Left ventricle myocardium inferior (tissue), 1 donor: ENCODE results near the gene NACC2. TPM values are rescaled to one million over a fixed set of nuclear protein-coding genes. Genes with fewer than 3 reads are reported as not detected.

ENCODE experiments used
- DNase-seq: peaks from one replicate; pipeline ENCODE4 v3.0.0-alpha.2; 2020
- H3K27ac ChIP-seq: fragments of 200-600 bp; replicated peaks from 2 replicates; pipeline ENCODE4 v1.8.0; 2021
- H3K27me3 ChIP-seq: fragments of 200-600 bp; 2 replicates; pipeline ENCODE4 v1.8.0; 2021; ENCODE audit warnings: low read depth
- H3K36me3 ChIP-seq: fragments of 200-600 bp; 2 replicates; pipeline ENCODE4 v1.8.0; 2021
- H3K4me1 ChIP-seq: fragments of 200-600 bp; 2 replicates; pipeline ENCODE4 v1.8.0; 2021
- H3K4me3 ChIP-seq: fragments of 200-600 bp; 2 replicates; pipeline ENCODE4 v1.8.0; 2021; ENCODE audit warnings: mild to moderate bottlenecking, moderate library complexity
- H3K9me3 ChIP-seq: fragments of 200-600 bp; replicated peaks from 2 replicates; pipeline ENCODE4 v1.8.0; 2021
- CTCF ChIP-seq: fragments of 200-600 bp; IDR thresholded peaks from 2 replicates; pipeline ENCODE4 v1.8.0; 2021; ENCODE audit warnings: antibody characterized with exemption, mild to moderate bottlenecking, borderline replicate concordance
- intact Hi-C: fragments of 100-400 bp; cut with micrococcal nuclease; formaldehyde crosslinking; loops from one replicate; pipeline ENCODE4 v1.11.0; 2022
- total RNA-seq: library from RNA; stranded (reverse); fragmentation: NEBNext Ultra II Directional; extraction: Animal tissue kit (Norgen Biotek cat#: 25700); gene quantifications from one replicate; pipeline ENCODE4 v1.2.1, GENCODE V29; 2021
- donor health status: DM: no; HTN: yes; CAD: no; lungs with severe emphysema.

Gene NACC2
- total RNA-seq, 1 donor from 2014 or later: 29.5 TPM

DNA sequence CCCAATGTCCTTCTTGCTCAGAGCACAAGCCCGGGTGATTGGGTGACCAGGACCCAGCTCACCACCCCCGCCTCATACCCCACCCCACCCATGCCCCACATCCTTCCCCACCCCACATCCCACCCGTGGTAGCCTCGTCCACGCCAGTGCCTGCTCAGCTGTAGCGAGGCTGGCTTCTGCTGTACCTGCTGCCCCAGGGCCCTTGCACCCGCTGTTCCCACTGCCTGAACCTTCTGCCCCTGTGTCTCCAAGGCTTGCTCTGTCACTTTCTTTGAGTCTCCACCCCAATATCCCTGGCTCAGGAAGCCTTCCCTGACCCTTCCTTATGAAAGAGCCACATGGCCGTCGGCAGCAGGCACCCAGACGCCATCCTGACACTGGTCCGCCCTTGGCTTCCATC, 3.1 kb upstream of the NACC2 start:
- H3K27ac ChIP-seq: no peak overlapping the region
- H3K9me3 ChIP-seq: no peaks in the 10 kb centered on the region
- no peaks in the 10 kb centered on the region for H3K27me3 ChIP-seq
- H3K36me3 ChIP-seq: no peaks in the 10 kb centered on the region
- H3K4me1 ChIP-seq: peaks cover 35% of the 10 kb centered on the region
- no peak overlapping the region for H3K4me3 ChIP-seq
- TF ChIP-seq CTCF: no peak
- intact Hi-C loops: no loop called here
- no peak for DNase-seq

- Histone ChIP-seq H3K4me3 (peak overlapping the region; percentile 95), H3K4me1 (peaks cover 51% of the 10 kb centered on the region), H3K36me3 (peaks cover 5% of the 10 kb centered on the region), H3K27me3 (no peaks in the 10 kb centered on the region), H3K27ac (peak overlapping the region; percentile 99), H3K9me3 (no peaks in the 10 kb centered on the region)
- TF ChIP-seq CTCF: no peak
- intact Hi-C loops: no loop called here
- DNase-seq: no peak
Measured at GRCh38 chr9:136096505-136097001, 1.5 kb upstream of the NACC2 start.

DNA sequence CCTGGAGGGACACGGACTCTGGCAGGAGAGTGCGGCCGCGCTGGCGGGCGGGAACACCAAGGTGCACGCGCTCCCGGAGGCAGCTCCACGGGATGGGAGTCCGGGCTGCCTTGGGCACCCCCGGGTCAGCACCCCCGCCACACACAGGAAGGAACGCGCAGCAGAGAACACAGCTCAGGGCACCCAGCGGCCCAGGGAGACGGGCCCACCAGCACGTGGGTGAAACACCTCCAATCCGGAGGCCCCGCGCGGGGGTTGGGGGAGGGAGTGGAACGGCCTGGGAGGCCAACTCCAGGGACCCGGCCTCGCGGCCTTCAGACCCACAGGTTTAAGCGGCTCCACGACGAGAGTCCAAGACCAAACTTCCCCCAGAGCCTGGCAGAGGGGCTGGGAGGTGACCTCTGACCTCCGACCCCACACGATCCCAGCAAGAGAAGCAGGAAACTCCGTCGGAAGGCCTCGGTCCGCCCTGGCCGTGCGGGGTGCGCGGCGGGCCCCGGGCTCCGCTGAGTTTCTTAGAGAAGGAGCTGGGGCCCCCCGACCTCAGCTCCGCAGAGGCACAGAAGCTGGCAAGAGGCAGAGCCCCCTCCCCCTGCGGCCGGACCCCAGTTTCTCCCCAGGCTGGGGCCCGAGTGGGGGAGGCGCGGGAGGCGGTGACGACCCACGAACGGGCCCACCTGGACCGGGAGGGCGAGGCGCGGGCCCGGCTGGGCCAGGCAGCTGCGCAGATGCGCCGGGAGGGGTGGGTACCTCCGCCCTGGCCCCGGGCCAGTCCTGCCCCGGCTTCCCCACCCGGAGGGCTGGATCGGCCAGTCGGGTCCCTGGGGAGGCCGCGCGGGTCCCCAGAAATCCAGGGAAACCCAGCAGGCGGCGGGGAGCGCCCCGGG, 851 bp downstream of the NACC2 start:
- Histone ChIP-seq H3K27me3 (no peaks in the 10 kb centered on the region), H3K4me1 (peaks cover 73% of the 10 kb centered on the region), H3K36me3 (peaks cover 5% of the 10 kb centered on the region), H3K9me3 (no peaks in the 10 kb centered on the region), H3K4me3 (peak overlapping the region; percentile 95), H3K27ac (peak overlapping the region; percentile 99)
- peak; percentile 9 for TF ChIP-seq CTCF
- peak; percentile 88 for DNase-seq
- intact Hi-C loops: no loop called here

DNA sequence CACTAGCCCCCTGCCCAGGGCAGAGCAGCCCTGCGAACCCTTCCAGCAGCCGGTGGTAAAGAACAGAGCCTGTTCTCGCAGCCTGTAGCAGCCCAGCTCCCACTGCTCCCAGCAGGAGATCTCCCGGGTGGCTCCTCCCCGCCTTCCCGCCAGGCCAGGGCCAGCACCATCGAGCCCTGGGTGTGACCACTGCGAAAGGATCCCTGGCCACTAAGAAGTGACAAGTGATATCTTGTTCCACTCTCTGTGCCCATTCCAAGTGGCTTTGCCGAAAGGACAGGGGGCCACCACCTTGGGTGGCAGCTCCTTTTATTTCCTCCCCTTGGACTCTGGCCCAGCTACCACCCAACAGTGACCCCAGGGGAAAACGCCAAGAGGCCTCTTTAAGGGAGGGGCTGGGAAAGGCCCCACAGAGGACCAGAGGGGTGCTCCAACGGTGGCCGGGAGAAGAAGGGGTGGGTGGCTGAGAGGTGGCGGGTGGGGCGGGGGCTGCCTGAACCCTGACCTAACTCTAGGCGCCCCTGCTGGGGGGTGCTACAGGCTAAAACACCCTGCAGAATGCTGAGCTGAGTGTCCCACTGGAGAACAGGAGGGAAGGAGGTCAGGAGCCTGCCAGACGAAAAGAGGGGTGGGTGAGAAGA, 1.6 kb downstream of the NACC2 start:
- Histone ChIP-seq H3K27ac (peak overlapping the region; percentile 99), H3K36me3 (peaks cover 5% of the 10 kb centered on the region), H3K4me1 (peaks cover 73% of the 10 kb centered on the region), H3K9me3 (no peaks in the 10 kb centered on the region), H3K27me3 (no peaks in the 10 kb centered on the region), H3K4me3 (peak overlapping the region; percentile 95)
- no peak for TF ChIP-seq CTCF
- no peak for DNase-seq
- intact Hi-C loops: no loop called here

DNA sequence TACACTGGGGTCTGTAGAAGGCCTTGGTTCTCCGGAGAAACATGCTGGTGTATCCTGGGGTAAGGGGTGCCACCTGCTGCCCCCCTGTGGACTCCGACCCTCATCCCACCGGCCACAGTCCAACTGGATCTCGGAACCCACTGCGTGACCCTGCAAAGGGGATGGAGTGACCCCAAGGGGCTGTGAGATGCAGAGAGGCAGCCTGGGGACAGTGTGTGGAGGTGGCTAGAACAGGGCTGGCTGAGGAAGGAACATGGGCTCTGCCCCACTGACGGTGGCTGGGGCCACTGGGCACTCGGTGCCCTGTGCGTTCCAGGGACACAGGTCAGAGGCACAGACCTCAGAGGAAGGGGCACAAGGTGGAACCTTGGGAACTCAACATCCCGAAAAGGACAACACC, 2.3 kb downstream of the NACC2 start:
- peaks cover 79% of the 10 kb centered on the region for H3K4me1 ChIP-seq
- intact Hi-C loops: no loop called here
- no peaks in the 10 kb centered on the region for H3K9me3 ChIP-seq
- no peak for TF ChIP-seq CTCF
- H3K27me3 ChIP-seq: no peaks in the 10 kb centered on the region
- peaks cover 5% of the 10 kb centered on the region for H3K36me3 ChIP-seq
- H3K4me3 ChIP-seq: peak overlapping the region; percentile 95
- peak overlapping the region; percentile 99 for H3K27ac ChIP-seq
- DNase-seq: no peak
